Liver (tissue), 3 donors: ENCODE results near the gene HIVEP3.

ENCODE experiments used
- ATF3 ChIP-seq: IDR thresholded peaks from 2 replicates; pipeline ENCODE4 v1.6.1; 2016; ENCODE audit warnings: antibody characterized with exemption
- CTCF ChIP-seq: fragments of 150-350 bp; IDR thresholded peaks from 2 replicates; pipeline ENCODE4 v1.5.1; 2017; ENCODE audit warnings: improper control_type of control experiment, low read depth, low read length; ENCODE audit not compliant: missing input control
- JUND ChIP-seq, 2 donors: IDR thresholded peaks; 2 replicates each; pipeline ENCODE4 v1.6.1; 2016; ENCODE audit warnings: antibody characterized with exemption in 2 of 2
- REST ChIP-seq: IDR thresholded peaks from 2 replicates; pipeline ENCODE4 v1.6.1; 2016; ENCODE audit warnings: antibody characterized with exemption, mild to moderate bottlenecking
- TAF1 ChIP-seq: conservative IDR thresholded peaks from 2 replicates; pipeline ENCODE4 v1.6.1; 2016; ENCODE audit warnings: antibody characterized with exemption, mild to moderate bottlenecking
- donor health status: healthy.
- donor health status: healthy.

- TF ChIP-seq CTCF (no peak), REST (no peak), JUND (IDR thresholded peaks at IDR 0.05) (no peak), ATF3 (no peak), TAF1 (no peak)
Measured at GRCh38 chr1:41507110-41507720, 411.5 kb downstream of the HIVEP3 start.
